ENCODE results near the gene CD93. TPM values are rescaled to one million over a fixed set of nuclear protein-coding genes. Genes with fewer than 3 reads are reported as not detected.

The CD93 gene
- total RNA-seq, 1 donor from 2014 or later: 0.30 TPM

DNA sequence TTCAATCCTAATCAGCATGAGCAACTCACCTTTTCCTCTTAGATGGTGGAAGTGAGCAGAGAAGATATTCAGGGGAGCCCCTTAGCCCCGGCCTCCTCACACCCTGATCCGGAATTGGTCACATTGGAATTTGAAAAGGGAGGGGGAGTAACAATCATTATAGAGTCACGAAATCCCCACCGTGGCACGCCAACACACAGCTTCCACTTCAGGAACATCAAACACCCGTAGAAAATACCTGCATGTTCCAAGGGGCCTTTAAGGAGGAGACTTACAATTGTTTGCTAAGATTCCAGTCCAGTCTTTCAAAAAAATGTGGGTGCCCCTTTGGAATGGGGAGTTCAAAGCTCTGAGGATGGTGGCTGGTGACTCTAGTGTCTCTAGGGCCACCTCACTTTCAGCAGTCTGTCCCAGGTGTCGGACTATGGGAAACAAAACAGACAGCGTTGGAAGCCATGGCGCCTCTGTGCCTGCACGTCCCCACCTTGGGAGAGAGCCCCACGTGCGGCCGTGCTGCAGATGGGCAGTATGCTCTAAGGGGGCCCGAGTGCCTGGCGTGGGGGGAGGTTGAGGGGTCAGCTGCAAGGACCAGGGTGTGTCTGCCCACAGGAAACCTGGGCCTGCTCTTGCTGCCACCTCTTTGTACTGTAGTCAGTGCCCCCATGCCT is 2.4 kb downstream of the CD93 start:
- DNase-seq (ENCODE audit: low read depth): no peak

DNA sequence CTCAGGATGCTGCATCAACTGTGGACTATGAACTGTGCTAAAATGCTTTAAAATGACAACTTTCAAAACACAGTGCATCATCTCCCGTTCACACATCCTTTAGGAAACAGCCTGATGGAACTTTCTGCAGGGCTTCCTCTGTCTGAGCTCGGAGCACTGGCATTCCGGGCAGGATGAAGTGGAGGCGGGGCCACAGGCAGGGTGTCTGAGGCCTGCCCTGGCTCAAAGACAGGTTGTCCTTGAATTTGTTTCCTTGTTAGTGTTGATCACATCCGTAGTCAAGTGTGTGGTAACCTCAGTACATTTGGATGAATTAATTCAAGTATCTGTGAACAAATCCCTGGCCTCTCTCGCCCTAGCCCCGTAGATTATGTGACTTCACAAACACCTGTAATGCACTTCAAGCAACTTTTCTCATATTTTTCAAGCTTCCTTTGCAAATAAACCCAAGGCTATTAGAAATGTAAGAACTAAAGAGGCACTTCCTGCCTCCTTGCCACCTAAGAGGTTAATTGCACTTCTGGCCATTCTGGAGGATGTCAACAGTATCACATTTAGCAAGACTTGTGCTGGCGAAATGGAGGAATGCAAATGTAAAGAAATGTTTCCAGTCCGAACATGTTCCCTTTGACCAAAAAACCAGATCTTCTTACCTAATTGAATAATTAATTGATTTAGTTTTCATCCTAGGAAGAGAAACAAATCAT is 3.1 kb downstream of the CD93 start:
- no peak for DNase-seq (ENCODE audit: low read depth)

GRCh38 chr20:23081263-23081819 is 4.8 kb downstream of the CD93 start:
- no peak for DNase-seq (ENCODE audit: low read depth)

- DNase-seq (ENCODE audit: low read depth): no peak
Measured at GRCh38 chr20:23080521-23080920, 5.6 kb downstream of the CD93 start.

DNA sequence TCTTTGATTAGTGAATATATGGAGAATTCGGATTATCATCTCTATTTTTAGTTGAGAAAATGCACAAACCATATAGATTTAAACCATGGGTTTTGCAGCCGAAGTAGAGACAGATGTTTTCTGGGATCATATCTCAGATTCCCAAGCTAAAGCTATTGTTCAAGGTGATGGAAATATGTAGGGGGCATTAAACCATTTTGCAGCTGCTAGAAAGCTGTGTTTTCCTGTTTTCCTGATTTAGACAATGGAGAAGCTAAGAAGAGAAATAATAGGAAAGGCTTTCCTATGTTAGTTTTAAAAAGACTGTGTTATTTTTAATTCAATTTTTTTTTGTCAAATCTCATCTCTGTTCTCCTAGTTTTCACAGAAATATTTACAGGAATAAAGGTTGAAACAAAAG is 6.2 kb downstream of the CD93 start:
- no peak for DNase-seq (ENCODE audit: low read depth)

- no peak for DNase-seq (ENCODE audit: low read depth)
Measured at GRCh38 chr20:23079016-23079351, 7.1 kb downstream of the CD93 start.

DNA sequence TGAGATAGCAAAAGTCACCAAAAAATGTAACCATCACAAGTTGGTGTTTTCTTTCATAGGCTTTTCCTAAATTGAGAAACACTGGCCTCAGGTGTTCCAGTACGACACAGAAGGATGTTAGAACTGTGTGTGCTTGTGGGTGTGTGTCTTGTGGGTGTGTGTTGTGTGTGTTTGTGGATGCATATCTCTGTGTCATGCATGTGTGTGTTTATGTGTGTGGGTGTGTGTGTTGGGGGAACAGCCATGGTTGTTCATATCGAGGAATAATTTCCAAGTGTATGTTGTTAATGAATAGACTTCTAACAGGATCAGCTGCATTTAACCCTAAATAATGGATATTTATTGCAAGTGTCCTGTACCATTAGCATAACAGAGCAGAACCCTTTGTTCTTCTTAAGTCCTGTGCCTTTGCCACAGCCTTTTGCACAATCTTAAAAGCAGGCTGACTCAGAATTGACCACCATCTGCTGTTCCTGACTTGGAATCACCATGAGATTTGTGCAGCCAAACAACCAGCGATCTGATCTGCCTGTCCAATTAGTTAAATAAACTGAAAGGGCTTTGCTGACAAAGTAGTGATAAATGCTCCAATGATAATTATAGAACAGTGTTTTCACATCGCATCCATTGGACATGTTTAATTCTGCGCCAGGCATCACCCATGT is 7.6 kb downstream of the CD93 start:
- DNase-seq (ENCODE audit: low read depth): peak; percentile 53

GRCh38 chr20:23077277-23077676 is 8.8 kb downstream of the CD93 start:
- DNase-seq (ENCODE audit: low read depth): no peak

GRCh38 chr20:23074052-23074451 is 12.1 kb downstream of the CD93 start:
- no peak for DNase-seq (ENCODE audit: low read depth)

DNA sequence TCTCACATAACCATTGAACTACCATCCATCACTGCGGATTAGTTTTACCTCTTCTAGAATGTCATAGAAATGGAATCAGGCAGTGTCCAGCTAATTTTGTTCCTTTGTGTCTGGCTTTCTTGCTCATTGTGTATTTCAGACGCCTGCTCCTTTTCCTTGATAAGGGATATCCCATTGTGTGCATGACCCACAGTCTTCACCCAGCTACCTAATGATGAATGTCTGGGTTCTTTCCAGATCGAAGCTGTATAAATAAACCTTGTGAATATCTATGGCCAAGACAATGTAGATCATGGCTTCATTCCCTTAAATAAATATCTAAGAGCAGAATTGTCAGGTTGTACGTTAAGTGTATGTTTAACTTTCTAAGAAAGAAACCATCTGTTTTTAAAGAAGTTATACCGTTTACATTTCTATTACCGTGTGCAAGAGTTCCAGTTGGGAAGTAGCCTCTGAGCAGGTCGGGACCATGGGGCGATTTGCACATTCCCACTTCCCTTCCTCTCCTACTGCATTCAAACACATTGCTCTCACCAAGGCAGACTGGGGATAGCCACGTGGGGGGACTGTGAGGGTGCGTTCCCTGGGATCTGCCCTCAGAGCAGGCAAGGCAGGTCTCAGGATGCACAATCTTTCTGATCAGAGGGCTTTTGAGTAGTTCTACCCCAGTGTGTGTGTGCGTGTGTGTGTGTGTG is 13.1 kb downstream of the CD93 start:
- DNase-seq (ENCODE audit: low read depth): no peak

DNA sequence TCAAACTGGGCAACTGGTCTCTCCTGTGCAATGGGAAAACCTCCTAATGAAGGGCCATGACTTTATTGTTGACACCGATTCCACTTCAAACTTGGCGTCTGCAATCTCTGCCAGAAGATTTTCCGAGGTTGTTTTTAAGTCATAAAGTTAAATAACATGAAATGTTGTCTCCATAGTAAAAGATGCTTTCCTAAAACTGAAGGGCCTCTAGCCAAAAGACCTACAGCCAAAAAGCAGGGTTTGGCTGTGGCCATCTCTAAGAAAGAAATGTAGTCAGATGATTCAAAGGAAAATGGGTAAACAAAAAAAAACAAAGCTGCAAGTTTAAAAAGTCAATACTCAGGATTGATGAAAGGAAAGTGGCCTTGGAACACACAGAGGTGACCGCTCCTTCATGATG is 14.1 kb downstream of the CD93 start:
- no peak for DNase-seq (ENCODE audit: low read depth)

- DNase-seq (ENCODE audit: low read depth): no peak
Measured at GRCh38 chr20:23071398-23071797, 14.7 kb downstream of the CD93 start.

DNA sequence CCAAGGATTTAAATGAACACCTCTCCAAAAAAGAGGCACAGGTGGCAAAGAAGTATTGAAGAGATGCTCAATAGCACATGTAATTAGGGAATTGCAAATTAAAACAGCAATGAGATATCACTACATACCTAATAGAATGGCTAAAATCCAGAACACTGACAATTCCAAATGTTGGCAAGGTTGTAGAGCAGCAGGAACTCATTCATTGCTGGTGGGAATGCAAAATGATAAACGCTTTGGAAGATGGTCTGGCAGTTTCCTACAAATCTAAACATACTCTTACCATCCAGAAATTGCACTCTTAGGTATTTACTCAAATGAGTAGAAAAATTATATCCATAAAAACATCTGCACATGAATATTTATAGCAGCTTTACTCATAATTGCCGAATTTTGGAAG is 17.0 kb downstream of the CD93 start:
- no peak for DNase-seq (ENCODE audit: low read depth)

DNA sequence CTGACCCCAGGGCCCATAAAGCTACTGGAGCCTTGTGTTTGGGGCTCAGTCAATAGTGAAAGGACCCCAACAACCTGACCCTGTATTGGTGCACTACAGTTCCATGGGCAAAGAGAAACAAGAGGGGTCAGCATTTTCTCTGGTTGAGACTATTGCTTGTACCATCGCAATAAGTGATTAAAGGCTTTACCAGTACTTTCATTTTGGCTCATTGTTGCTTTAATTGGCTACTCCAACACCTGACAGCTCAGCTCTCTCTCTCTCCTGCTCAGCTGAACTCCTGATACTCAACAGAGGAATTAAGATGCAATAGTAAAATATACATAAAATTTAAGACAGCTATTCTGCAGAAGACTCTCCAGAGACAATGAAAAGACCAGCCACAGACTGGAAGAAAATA is 17.8 kb downstream of the CD93 start:
- DNase-seq (ENCODE audit: low read depth): no peak

DNA sequence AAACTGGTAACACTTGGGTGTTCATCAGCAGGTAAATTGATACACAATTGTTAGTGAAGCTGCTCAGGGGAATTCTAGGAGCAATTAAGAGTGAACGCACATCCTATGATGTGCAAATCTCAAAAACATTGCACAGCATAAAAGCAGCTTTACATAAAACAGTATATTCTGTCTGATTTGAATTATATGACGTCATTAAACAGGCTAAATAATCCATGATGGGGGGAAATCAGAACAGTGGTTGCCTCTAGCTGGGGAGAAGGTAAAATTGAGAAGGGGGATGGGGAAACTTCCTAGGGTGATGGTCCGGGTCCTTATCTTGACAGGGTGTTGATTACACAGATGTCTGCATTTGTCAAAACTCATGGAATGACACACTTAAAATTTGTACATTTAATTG is 19.4 kb downstream of the CD93 start:
- DNase-seq (ENCODE audit: low read depth): no peak

GRCh38 chr20:23065266-23066201 is 20.6 kb downstream of the CD93 start:
- no peak for DNase-seq (ENCODE audit: low read depth)

DNA sequence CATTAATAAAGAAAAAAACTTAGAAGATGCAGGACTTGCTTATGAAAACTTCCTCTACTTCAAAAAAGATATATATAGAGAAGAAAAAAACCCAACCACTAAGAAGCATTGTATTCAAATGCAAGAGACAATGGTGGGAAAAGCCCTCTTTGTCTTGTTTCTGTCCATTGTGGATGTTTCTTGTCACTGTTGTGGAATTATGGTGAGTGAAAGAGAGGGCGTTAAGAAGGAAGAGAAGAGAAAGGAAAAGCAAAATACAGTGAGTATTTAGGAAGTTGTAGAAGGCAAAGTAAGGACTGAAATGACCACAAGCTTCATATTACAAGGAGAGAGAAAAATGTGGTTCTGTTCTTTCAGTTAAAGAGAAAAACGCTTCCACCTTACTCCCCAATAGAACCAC is 22.5 kb downstream of the CD93 start:
- no peak for DNase-seq (ENCODE audit: low read depth)

DNA sequence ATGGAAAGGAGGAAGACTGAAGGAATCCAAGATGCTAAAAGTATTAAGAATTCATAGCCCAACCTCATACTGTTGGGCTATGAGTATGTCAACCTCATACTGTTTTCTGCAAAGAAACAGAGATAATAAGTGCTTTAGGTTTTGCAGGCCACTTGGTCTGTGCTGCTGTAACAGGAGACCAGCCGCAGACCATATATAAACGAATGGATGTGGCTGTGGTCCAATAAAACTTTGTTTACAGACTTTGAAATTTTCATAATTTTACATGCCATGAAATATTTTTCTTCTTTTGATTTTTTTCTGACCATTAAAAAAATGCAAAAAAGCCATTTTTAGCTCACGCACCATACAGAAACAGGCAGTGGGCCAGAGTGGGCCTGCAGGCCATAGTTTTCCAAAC is 23.0 kb downstream of the CD93 start:
- no peak for DNase-seq (ENCODE audit: low read depth)

DNA sequence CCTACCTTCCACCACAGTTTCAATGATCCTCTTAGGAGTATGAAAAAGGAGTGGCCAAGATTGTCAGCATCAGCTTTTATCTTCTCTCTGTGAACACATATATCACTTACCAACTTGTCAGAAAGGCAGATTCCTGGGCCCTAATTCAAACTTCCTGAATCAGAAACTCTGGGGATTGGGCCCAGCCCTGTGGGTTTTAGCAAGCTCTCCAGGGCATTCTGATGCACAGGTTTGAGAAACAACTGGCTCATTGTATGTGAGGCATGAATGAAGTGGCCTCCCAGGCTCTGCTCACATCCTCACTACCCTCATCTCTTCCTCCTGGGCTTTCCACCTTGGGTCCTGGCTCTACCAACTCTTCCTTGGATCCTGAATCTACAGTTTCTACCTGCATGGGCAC is 23.5 kb downstream of the CD93 start:
- DNase-seq (ENCODE audit: low read depth): no peak

DNA sequence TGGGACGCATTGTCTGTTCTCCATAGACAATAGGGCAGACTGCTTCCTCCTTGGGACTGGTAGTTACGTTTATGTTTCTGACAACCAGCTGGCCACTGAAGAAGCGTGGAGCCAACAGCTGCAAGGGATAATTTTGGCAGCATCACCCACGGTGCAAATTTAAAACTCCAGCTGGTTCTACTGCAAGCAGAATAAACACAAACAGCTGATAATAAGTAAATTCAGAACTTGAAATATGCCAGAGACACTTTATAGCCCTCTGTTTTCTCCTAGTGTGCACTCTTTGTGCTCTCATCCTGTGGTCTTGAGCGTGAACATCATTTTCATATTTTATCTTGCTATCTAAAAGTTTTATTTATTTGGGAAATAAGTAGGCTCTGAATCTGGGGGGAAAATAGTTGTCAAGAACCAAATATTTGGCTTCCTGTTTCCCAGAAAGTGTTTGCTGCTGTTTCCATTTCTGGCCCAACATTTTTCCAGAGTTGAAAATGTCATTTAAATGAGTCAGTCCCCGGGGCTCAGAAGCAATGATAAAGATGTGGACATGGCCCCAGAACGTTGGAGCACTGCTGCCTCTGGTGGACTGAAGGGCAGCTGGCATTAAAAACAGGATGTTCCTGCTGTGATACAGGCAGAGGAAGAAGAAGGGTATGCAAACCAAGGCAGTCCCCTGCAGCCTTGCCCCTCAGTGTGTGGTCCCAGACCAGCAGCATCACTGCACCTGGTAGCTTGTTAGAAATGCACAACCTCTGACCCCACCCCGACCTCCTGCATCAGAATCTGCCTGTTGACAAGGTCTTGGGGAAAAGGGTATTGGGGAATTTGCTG is 24.2 kb downstream of the CD93 start:
- DNase-seq (ENCODE audit: low read depth): no peak

All from renal cortical epithelial cell (primary cell).